Hepatocyte (in vitro differentiated cells): ENCODE data around the gene CDCA3.

Experiments used
- CTCF ChIP-seq: fragments of 200-600 bp; sonication (generic); IDR thresholded peaks from 2 replicates; pipeline ENCODE4 v1.5.1; 2016; ENCODE audit warnings: antibody characterized with exemption, mild to moderate bottlenecking; ENCODE audit not compliant: poor library complexity
- EZH2 ChIP-seq: fragments of 200-600 bp; sonication (generic); IDR thresholded peaks from 2 replicates; pipeline ENCODE4 v1.6.1; 2016; ENCODE audit warnings: antibody characterized with exemption, mild to moderate bottlenecking, borderline replicate concordance

DNA sequence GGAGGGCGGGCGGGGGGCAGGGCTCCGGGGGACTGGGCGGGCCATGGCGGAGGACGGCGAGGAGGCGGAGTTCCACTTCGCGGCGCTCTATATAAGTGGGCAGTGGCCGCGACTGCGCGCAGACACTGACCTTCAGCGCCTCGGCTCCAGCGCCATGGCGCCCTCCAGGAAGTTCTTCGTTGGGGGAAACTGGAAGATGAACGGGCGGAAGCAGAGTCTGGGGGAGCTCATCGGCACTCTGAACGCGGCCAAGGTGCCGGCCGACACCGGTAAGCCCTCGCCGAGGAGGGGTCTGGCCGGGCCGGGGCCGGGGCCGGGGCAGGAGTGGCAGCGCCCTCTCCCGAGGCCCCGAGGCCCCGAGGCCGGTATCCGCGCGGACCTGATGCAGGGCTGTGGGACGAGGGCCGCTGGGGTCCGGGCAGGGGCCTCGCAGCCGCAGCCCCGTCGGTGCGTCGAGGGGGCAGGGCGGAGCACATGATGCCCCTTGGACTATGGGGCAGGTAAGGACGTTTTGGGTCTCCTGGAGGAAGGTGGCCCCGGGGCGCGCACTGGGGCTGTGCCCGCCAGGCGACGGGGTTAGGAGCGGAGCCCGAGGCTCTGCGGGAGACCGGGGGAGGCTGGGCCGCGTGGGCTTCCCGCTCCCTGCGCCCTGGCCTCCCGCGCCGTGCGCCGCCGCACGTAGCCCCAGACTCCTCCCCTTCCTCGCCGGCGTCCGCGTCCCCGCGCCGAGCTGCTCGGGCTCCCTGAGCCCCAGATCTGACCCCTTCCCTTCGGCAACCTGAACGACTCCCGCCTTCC lies 16.5 kb upstream of the CDCA3 start, which contains the start of gene TPI1:
- TF ChIP-seq CTCF (no peak), EZH2 (no peak)
